Measurements from ENCODE around the gene CDH4. TPM values are rescaled to one million over a fixed set of nuclear protein-coding genes. Genes with fewer than 3 reads are reported as not detected.

The CDH4 gene
- total RNA-seq, 1 experiment from 2014 or later, result not detected

DNA sequence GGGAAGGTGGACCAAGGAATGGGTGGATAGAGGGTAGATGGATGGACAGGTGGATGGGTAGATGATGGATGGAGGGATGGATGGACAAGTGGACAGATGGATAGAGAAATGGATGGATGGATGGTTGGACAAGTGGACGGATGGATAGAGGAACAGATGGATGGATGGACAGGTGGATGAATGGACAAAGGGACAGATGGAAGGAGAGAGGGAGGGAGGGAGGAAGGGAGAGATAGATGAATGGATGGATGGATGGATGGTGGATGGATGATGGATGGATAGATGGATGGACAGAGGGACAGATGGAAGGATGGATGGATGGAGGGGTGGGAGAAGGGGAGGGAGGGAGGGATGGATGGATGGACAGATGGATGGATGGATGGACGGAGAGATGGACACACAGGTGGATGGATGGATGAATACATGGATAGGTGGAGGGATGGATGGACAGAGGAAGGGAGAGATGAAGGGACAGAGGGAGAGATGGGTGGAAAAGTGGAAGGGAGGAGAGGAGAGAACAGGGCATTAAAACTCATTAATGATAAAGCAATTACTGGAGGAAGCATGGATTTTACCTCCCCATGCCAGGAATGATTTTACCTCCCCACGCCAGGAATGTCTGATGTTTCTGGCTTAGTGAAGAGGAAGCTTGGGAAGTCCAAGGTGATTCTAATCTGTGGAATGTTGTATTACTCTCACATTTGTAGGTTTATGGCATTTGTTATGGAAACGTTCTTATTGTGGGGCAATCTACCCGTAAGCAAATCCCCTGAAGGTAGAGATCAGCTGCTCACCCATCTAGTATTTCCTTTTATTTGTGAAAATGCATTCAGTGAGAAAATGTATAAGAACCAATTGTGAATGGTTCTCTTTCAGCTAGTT is 430.3 kb downstream of the CDH4 start:
- H3K9me3 ChIP-seq (ENCODE audit: insufficient read depth, low read depth), result no peaks in the 10 kb centered on the region
- no peaks in the 10 kb centered on the region; the same call in 1 of the 2 replicates for H4K20me1 ChIP-seq (ENCODE audit: insufficient read depth)
- no peaks in the 10 kb centered on the region for H3F3A ChIP-seq (ENCODE audit: insufficient read depth, low read depth)
- ChIA-PET POLR2A (ENCODE audit: unreplicated experiment) (no interaction called here), CTCF (no interaction called here)
- H3K4me1 ChIP-seq (replicated peaks; ENCODE audit: insufficient read depth), result no peaks in the 10 kb centered on the region
- peaks cover 94% of the 10 kb centered on the region for H3K27me3 ChIP-seq (ENCODE audit: insufficient read depth, low read depth)
- H3K36me3 ChIP-seq (ENCODE audit: low read depth), result no peaks in the 10 kb centered on the region
- no TSS peak for BruUV-seq (replicated peaks)
- no peak for DNase-seq
- intact Hi-C loops (cut with micrococcal nuclease; ENCODE audit: unreplicated experiment), result no loop called here
- no peak overlapping the region for H3K4me2 ChIP-seq
- H3K9me2 ChIP-seq (ENCODE audit: insufficient read depth), result no peaks in the 10 kb centered on the region
- H2AFZ ChIP-seq, result no peak overlapping the region
- no peak overlapping the region for H3K4me3 ChIP-seq
- H3K79me2 ChIP-seq (ENCODE audit: low read depth), result no peaks in the 10 kb centered on the region
- no peak overlapping the region for H3K27ac ChIP-seq
- TF ChIP-seq EZH2 (IDR thresholded peaks at IDR 0.05; ENCODE audit: low read depth), result no peak
- TF ChIP-seq, protein P1, sequence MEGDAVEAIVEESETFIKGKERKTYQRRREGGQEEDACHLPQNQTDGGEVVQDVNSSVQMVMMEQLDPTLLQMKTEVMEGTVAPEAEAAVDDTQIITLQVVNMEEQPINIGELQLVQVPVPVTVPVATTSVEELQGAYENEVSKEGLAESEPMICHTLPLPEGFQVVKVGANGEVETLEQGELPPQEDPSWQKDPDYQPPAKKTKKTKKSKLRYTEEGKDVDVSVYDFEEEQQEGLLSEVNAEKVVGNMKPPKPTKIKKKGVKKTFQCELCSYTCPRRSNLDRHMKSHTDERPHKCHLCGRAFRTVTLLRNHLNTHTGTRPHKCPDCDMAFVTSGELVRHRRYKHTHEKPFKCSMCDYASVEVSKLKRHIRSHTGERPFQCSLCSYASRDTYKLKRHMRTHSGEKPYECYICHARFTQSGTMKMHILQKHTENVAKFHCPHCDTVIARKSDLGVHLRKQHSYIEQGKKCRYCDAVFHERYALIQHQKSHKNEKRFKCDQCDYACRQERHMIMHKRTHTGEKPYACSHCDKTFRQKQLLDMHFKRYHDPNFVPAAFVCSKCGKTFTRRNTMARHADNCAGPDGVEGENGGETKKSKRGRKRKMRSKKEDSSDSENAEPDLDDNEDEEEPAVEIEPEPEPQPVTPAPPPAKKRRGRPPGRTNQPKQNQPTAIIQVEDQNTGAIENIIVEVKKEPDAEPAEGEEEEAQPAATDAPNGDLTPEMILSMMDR (conservative IDR thresholded peaks at IDR 0.05), result no peak

DNA sequence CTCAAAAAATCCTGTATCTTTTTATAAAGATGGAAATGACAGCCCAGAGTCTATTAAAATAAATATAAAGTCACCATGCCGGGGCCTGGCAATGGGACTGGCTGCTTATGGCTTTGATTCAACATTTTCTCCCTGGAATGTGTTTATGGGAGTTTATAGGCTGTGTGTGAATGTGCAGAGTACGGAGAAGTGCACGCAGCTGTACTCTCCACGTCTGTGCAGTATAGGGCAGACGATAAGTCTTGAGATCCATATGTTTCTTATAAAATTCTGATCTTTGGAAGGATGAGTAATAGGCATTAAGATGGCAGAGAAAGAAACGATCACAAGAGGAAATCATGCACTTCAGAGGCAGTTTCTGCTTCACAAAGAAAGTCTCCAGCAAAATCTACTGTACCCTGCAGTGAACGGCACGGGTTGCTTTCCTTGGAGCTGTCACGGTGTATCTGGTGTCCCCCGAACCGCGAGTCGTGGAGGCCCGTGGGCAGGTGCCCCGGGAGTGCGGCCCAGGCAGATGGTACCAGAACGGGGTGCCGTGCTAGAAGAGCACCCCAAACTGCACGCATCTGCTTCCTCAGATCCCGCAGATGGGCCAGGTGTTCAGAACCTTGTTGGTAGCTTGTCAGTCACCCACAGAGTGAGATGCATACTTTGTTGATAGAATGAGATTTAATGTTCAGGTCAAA is 431.1 kb downstream of the CDH4 start:
- TF ChIP-seq, protein P1 (conservative IDR thresholded peaks at IDR 0.05), result no peak
- no peak for TF ChIP-seq EZH2 (IDR thresholded peaks at IDR 0.05; ENCODE audit: low read depth)
- Histone ChIP-seq H4K20me1 (ENCODE audit: insufficient read depth) (no peaks in the 10 kb centered on the region; the same call in 1 of the 2 replicates), H3F3A (ENCODE audit: insufficient read depth, low read depth) (no peaks in the 10 kb centered on the region), H3K36me3 (ENCODE audit: low read depth) (no peaks in the 10 kb centered on the region), H3K4me3 (no peak overlapping the region), H2AFZ (no peak overlapping the region), H3K9me2 (ENCODE audit: insufficient read depth) (no peaks in the 10 kb centered on the region), H3K4me1 (replicated peaks; ENCODE audit: insufficient read depth) (no peaks in the 10 kb centered on the region), H3K4me2 (no peak overlapping the region), H3K27ac (no peak overlapping the region), H3K27me3 (ENCODE audit: insufficient read depth, low read depth) (peaks cover 97% of the 10 kb centered on the region), H3K79me2 (ENCODE audit: low read depth) (no peaks in the 10 kb centered on the region), H3K9me3 (ENCODE audit: insufficient read depth, low read depth) (no peaks in the 10 kb centered on the region)
- ChIA-PET CTCF (no interaction called here), POLR2A (ENCODE audit: unreplicated experiment) (no interaction called here)
- BruUV-seq (replicated peaks), result no TSS peak
- intact Hi-C loops (cut with micrococcal nuclease; ENCODE audit: unreplicated experiment), result no loop called here
- DNase-seq, result no peak

DNA sequence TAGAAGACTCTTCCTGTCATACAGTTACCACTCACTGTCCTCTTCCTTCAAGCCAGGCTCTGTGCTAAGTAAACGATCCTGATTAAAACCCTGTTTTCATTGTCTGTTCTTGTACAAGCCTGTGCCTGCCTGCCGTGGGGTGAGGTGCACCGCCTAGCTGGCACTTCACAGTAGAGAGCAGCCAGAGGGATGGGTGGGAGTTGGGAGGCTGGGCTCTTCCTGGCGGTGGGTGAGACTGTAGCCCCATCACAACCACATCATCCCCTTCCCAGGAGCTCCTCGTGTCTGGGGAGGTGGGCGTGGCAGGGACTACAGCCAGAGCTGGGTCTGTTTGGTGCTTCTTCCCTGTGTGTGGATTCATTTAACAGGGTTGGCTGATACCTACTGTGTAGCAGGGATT is 431.7 kb downstream of the CDH4 start:
- H3K9me2 ChIP-seq (ENCODE audit: insufficient read depth), result no peaks in the 10 kb centered on the region
- H2AFZ ChIP-seq, result no peak overlapping the region

More for the DNA sequence above, 431.7 kb downstream of the CDH4 start:
- Histone ChIP-seq H3K4me3 (no peak overlapping the region), H4K20me1 (ENCODE audit: insufficient read depth) (no peaks in the 10 kb centered on the region; the same call in 1 of the 2 replicates), H3K27me3 (ENCODE audit: insufficient read depth, low read depth) (peaks cover 98% of the 10 kb centered on the region), H3K4me2 (no peak overlapping the region), H3K9me3 (ENCODE audit: insufficient read depth, low read depth) (no peaks in the 10 kb centered on the region), H3K79me2 (ENCODE audit: low read depth) (no peaks in the 10 kb centered on the region), H3K4me1 (replicated peaks; ENCODE audit: insufficient read depth) (no peaks in the 10 kb centered on the region), H3F3A (ENCODE audit: insufficient read depth, low read depth) (no peaks in the 10 kb centered on the region), H3K27ac (no peak overlapping the region), H3K36me3 (ENCODE audit: low read depth) (no peaks in the 10 kb centered on the region)
- DNase-seq, result no peak
- CTCF ChIA-PET, result no interaction called here
- no peak for TF ChIP-seq EZH2 (IDR thresholded peaks at IDR 0.05; ENCODE audit: low read depth)
- TF ChIP-seq, protein P1 (conservative IDR thresholded peaks at IDR 0.05), result no peak
- intact Hi-C loops (cut with micrococcal nuclease; ENCODE audit: unreplicated experiment), result no loop called here
- POLR2A ChIA-PET (ENCODE audit: unreplicated experiment), result no interaction called here
- BruUV-seq (replicated peaks), result no TSS peak
